Measurements from ENCODE around the gene UGCG. TPM values are rescaled to one million over a fixed set of nuclear protein-coding genes. Genes with fewer than 3 reads are reported as not detected.

Gene UGCG
- total RNA-seq, 2 experiments from 2014 or later, result 42.1 to 44.0 TPM

DNA sequence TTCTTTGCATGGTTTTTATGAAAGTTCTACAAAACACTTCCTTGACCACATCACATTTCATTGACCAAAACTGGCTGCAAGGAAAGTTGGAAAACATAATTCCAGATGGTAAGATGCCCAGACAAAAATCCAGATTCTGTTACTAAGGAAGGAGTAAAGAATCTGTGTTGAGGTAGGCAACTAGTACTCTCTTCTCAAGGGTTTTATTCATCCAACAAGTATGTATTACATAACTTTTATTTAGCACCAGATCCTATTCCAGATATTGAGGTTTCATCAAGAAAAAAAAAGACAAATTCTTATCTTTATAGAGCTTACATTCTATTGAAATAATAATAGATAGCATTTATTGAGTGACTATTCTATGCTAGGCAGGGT lies 43.2 kb upstream of the UGCG start:
- intact Hi-C loops (cut with DNase I, micrococcal nuclease), result no loop called here
- H3K4me3 Mint-ChIP-seq, result no peak overlapping the region
- H3K27ac Mint-ChIP-seq, result no peak overlapping the region
- no peaks in the 10 kb centered on the region for H3K36me3 Mint-ChIP-seq (ENCODE audit: low read depth)
- Histone ChIP-seq H3K9me3 (ENCODE audit: control insufficient read depth in 1 of 2, insufficient read depth in 1 of 2, low read length in 2 of 2) (no peaks in the 10 kb centered on the region), H3K36me3 (ENCODE audit: insufficient read depth, low read length) (no peaks in the 10 kb centered on the region), H3K27ac (ENCODE audit: low read depth in 1 of 2, low read length in 2 of 2) (no peak overlapping the region), H3K27me3 (ENCODE audit: control insufficient read depth in 1 of 2, insufficient read depth in 2 of 2, low read length in 2 of 2) (no peaks in the 10 kb centered on the region), H3K4me1 (ENCODE audit: insufficient read depth, low read length) (no peaks in the 10 kb centered on the region), H3K4me3 (ENCODE audit: low read length) (no peak overlapping the region)
- no peaks in the 10 kb centered on the region for H3K4me1 Mint-ChIP-seq (ENCODE audit: low read depth)
- TF ChIP-seq, protein P1, sequence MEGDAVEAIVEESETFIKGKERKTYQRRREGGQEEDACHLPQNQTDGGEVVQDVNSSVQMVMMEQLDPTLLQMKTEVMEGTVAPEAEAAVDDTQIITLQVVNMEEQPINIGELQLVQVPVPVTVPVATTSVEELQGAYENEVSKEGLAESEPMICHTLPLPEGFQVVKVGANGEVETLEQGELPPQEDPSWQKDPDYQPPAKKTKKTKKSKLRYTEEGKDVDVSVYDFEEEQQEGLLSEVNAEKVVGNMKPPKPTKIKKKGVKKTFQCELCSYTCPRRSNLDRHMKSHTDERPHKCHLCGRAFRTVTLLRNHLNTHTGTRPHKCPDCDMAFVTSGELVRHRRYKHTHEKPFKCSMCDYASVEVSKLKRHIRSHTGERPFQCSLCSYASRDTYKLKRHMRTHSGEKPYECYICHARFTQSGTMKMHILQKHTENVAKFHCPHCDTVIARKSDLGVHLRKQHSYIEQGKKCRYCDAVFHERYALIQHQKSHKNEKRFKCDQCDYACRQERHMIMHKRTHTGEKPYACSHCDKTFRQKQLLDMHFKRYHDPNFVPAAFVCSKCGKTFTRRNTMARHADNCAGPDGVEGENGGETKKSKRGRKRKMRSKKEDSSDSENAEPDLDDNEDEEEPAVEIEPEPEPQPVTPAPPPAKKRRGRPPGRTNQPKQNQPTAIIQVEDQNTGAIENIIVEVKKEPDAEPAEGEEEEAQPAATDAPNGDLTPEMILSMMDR (IDR thresholded peaks at IDR 0.05), result no peak
- ATAC-seq (ENCODE audit: poor library complexity), result no peak
- DNase-seq, result no peak
- H3K9me3 Mint-ChIP-seq, result no peaks in the 10 kb centered on the region
- no peaks in the 10 kb centered on the region for H3K27me3 Mint-ChIP-seq
- ChIA-PET POLR2A (no interaction called here), CTCF (no interaction called here)

DNA sequence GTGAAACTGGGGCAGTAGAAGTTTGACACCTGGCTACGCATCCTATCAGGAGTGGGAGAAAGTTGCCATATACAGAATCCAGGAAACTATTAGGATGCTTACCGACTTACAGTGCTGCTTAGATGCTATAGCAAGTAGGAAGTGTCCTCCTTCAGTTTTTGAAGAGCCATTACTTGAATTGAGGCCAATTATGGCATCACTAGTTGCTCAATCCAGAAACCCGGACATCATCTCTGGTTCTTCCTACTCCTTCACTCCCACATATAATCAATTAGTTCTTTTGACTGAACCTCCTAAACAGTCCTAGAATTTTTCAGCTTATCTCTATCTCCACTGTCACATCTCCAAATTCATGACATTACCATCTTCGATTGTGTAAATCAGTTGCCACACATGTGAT lies 41.8 kb upstream of the UGCG start:
- Histone ChIP-seq H3K4me1 (ENCODE audit: insufficient read depth, low read length) (no peaks in the 10 kb centered on the region), H3K36me3 (ENCODE audit: insufficient read depth, low read length) (no peaks in the 10 kb centered on the region), H3K4me3 (ENCODE audit: low read length) (no peak overlapping the region), H3K27ac (ENCODE audit: low read depth in 1 of 2, low read length in 2 of 2) (no peak overlapping the region), H3K27me3 (ENCODE audit: control insufficient read depth in 1 of 2, insufficient read depth in 2 of 2, low read length in 2 of 2) (no peaks in the 10 kb centered on the region), H3K9me3 (ENCODE audit: control insufficient read depth in 1 of 2, insufficient read depth in 1 of 2, low read length in 2 of 2) (no peaks in the 10 kb centered on the region)
- Mint-ChIP-seq H3K9me3 (no peaks in the 10 kb centered on the region), H3K27ac (no peak overlapping the region), H3K27me3 (no peaks in the 10 kb centered on the region), H3K4me3 (no peak overlapping the region), H3K36me3 (ENCODE audit: low read depth) (no peaks in the 10 kb centered on the region), H3K4me1 (ENCODE audit: low read depth) (no peaks in the 10 kb centered on the region)
- ATAC-seq (ENCODE audit: poor library complexity) (no peak), DNase-seq (no peak)
- intact Hi-C loops (cut with DNase I, micrococcal nuclease), result no loop called here
- CTCF ChIA-PET, result no interaction called here
- POLR2A ChIA-PET, result no interaction called here
- TF ChIP-seq, protein P1 (IDR thresholded peaks at IDR 0.05), result no peak

DNA sequence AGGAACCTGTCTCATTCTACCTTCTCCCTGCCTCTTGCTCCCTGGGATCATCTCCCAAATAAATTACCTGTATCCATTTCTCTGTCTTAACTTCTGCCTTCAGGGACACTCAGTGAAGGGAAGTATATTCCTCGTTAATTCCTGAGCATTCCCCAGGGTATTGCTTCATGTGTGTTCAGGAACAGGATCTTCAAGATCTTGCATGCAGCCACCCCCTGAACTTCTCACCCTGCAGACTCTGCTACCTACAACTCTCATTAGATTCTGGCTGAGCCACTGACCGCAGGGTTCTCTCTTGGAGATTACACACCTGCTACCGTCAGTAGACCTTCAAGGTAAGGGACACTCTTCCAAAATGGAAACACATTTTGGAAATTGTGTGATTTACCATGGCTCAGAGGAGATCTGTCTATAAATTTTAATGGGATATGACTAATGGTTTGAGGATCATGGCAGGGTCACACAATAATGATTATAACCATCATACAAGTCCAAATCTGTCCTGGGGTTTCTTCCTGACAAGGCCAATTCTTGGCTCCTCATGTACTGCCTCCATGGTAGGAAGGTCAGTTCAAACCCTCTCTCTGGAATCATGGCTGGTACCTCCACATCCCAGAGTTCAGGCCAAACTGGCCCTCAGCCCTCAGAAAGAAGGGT lies 38.9 kb upstream of the UGCG start:
- TF ChIP-seq, protein P1 (IDR thresholded peaks at IDR 0.05), result no peak
- Histone ChIP-seq H3K36me3 (ENCODE audit: insufficient read depth, low read length) (no peaks in the 10 kb centered on the region), H3K27ac (ENCODE audit: low read depth in 1 of 2, low read length in 2 of 2) (no peak overlapping the region), H3K9me3 (ENCODE audit: control insufficient read depth in 1 of 2, insufficient read depth in 1 of 2, low read length in 2 of 2) (no peaks in the 10 kb centered on the region), H3K27me3 (ENCODE audit: control insufficient read depth in 1 of 2, insufficient read depth in 2 of 2, low read length in 2 of 2) (no peaks in the 10 kb centered on the region), H3K4me3 (ENCODE audit: low read length) (no peak overlapping the region), H3K4me1 (ENCODE audit: insufficient read depth, low read length) (no peaks in the 10 kb centered on the region)
- no peaks in the 10 kb centered on the region for H3K9me3 Mint-ChIP-seq
- no peaks in the 10 kb centered on the region for H3K4me1 Mint-ChIP-seq (ENCODE audit: low read depth)
- H3K36me3 Mint-ChIP-seq (ENCODE audit: low read depth), result no peaks in the 10 kb centered on the region
- CTCF ChIA-PET, result no interaction called here
- intact Hi-C loops (cut with DNase I, micrococcal nuclease), result no loop called here
- H3K4me3 Mint-ChIP-seq, result no peak overlapping the region
- POLR2A ChIA-PET, result interaction anchor here (0.7 kb wide), 1 partner anchor 346 kb away, joined by 8 read pairs; no protein-coding TSS in a partner anchor
- H3K27ac Mint-ChIP-seq, result no peak overlapping the region
- ATAC-seq (ENCODE audit: poor library complexity) (no peak), DNase-seq (no peak)
- H3K27me3 Mint-ChIP-seq, result no peaks in the 10 kb centered on the region
